GM18526 (cell line): ENCODE results near the gene PIKFYVE.

ENCODE experiments used
- POLR2A ChIP-seq: IDR thresholded peaks from 3 replicates; pipeline ENCODE4 v1.6.1; 2011; ENCODE audit not compliant: insufficient read length; ENCODE audit errors: extremely low read depth

Gene PIKFYVE

GRCh38 chr2:208334230-208334629 is 68.2 kb downstream of the PIKFYVE start:
- TF ChIP-seq POLR2A: no peak

GRCh38 chr2:208346756-208347155 is 80.7 kb downstream of the PIKFYVE start:
- no peak for TF ChIP-seq POLR2A

GRCh38 chr2:208350610-208351009 is 84.6 kb downstream of the PIKFYVE start:
- TF ChIP-seq POLR2A: no peak

GRCh38 chr2:208352644-208353567 is 86.9 kb downstream of the PIKFYVE start:
- no peak for TF ChIP-seq POLR2A

GRCh38 chr2:208354964-208355381 is 88.9 kb downstream of the PIKFYVE start:
- no peak for TF ChIP-seq POLR2A

- TF ChIP-seq POLR2A: no peak
Measured at GRCh38 chr2:208356846-208357574, 91.0 kb downstream of the PIKFYVE start.

GRCh38 chr2:208358758-208359631 is 92.9 kb downstream of the PIKFYVE start:
- TF ChIP-seq POLR2A: no peak

- no peak for TF ChIP-seq POLR2A
Measured at GRCh38 chr2:208359632-208359986, 93.6 kb downstream of the PIKFYVE start.

GRCh38 chr2:208360259-208361076 is 94.4 kb downstream of the PIKFYVE start:
- TF ChIP-seq POLR2A: no peak

GRCh38 chr2:208361077-208361441 is 95.0 kb downstream of the PIKFYVE start:
- TF ChIP-seq POLR2A: no peak

- TF ChIP-seq POLR2A: no peak
Measured at GRCh38 chr2:208363485-208363884, 97.4 kb downstream of the PIKFYVE start.

GRCh38 chr2:208366215-208367127 is 100.4 kb downstream of the PIKFYVE start:
- no peak for TF ChIP-seq POLR2A

GRCh38 chr2:208369091-208369490 is 103.0 kb downstream of the PIKFYVE start:
- no peak for TF ChIP-seq POLR2A
